Uterus (tissue), 4 donors: ENCODE results near the gene TMEM209. TPM values are rescaled to one million over a fixed set of nuclear protein-coding genes. Genes with fewer than 3 reads are reported as not detected.

ENCODE experiments used
- DNase-seq, 2 donors: peaks; one replicate each; pipeline ENCODE4 v3.0.0-alpha.2; 2019 to 2020
- H3K27ac ChIP-seq, 2 donors: fragments of 200-600 bp; sonication (generic); 1 replicate in 1 of 2; 2 replicates in 1 of 2; pipeline ENCODE4 v1.5.1; 2016 to 2018
- H3K27me3 ChIP-seq, 2 donors: fragments of 200-600 bp; sonication (generic); one replicate each; pipeline ENCODE4 v1.5.1; 2018 to 2019; ENCODE audit warnings: control low read depth in 1 of 2
- H3K36me3 ChIP-seq, 2 donors: fragments of 200-600 bp; sonication (generic); one replicate each; pipeline ENCODE4 v1.5.1; 2019; ENCODE audit warnings: control low read depth in 1 of 2
- H3K4me1 ChIP-seq, 2 donors: fragments of 200-600 bp; sonication (generic); one replicate each; pipeline ENCODE4 v1.5.1; 2018 to 2019; ENCODE audit warnings: control low read depth in 1 of 2
- H3K4me3 ChIP-seq, 2 donors: fragments of 200-600 bp; sonication (generic); 1 replicate in 1 of 2; 2 replicates in 1 of 2; pipeline ENCODE4 v1.5.1; 2018 to 2019; ENCODE audit warnings: mild to moderate bottlenecking in 1 of 2
- H3K9me3 ChIP-seq, 2 donors: fragments of 200-600 bp; sonication (generic); one replicate each; pipeline ENCODE4 v1.5.1; 2019; ENCODE audit warnings: control low read depth in 1 of 2
- POLR2A ChIP-seq, 2 donors: fragments of 450-650 bp; IDR thresholded peaks; one replicate each; pipeline ENCODE4 v1.6.1; 2016; ENCODE audit warnings: antibody characterized with exemption in 2 of 2, mild to moderate bottlenecking in 1 of 2, moderate library complexity in 1 of 2
- intact Hi-C: fragments of 100-400 bp; cut with DNase I; formaldehyde crosslinking; loops from one replicate; pipeline ENCODE4 v1.15.1; 2023; ENCODE audit warnings: low total_unique reads
- total RNA-seq, 4 donors: library from RNA; depleted of rRNA in 3 of 4; stranded (reverse); fragments of >200 nt in 3 of 4; gene quantifications; one replicate each; pipeline versions ENCODE4 v1.1.0 to v1.2.4, GENCODE V29; 2014 to 2023
- TF ChIP-seq, protein P1 (sequence below), 4 experiments: fragments of 200-600 bp in 2 of 4; fragments of 450-650 bp in 2 of 4; sonication (generic) in 2 of 4; IDR thresholded peaks; one replicate each; pipeline ENCODE4 v1.5.1; 2016 to 2019; ENCODE audit warnings: antibody characterized with exemption in 4 of 4, mild to moderate bottlenecking in 2 of 4, moderate library complexity in 1 of 4
- donor health status: DM: yes; HTN: yes; CAD: no.

The TMEM209 gene
- total RNA-seq, 4 donors from 2014 or later = 7.4 to 22.6 (median 19.4) TPM

DNA sequence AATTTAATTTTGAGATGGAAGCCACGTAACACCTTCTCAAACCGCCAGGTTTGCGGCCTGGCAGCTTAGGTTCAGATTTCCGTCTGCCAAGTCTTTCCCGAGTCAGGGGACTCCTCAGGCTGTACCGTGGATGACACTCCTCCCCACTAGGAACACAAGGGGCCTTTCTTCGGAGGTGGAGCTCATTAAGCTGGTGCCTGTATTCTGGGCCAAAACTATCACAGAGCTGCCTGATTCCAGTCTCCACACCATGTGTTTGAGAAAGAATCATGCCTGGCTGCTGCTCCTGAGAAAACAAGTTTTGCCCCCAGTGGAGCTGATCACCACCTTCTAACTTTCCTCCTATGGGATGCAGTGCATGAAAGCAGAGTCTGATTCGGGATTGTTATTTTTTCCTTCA, 44.8 kb downstream of the TMEM209 start:
- H3K27me3 ChIP-seq = no peaks in the 10 kb centered on the region
- no peak overlapping the region for H3K4me3 ChIP-seq
- H3K4me1 ChIP-seq = no peaks in the 10 kb centered on the region
- H3K36me3 ChIP-seq = no peaks in the 10 kb centered on the region
- intact Hi-C loops = no loop called here
- no peak overlapping the region for H3K27ac ChIP-seq
- no peak for DNase-seq
- H3K9me3 ChIP-seq = no peaks in the 10 kb centered on the region
- no peak for TF ChIP-seq POLR2A (IDR thresholded peaks at IDR 0.05)
- TF ChIP-seq, protein P1, sequence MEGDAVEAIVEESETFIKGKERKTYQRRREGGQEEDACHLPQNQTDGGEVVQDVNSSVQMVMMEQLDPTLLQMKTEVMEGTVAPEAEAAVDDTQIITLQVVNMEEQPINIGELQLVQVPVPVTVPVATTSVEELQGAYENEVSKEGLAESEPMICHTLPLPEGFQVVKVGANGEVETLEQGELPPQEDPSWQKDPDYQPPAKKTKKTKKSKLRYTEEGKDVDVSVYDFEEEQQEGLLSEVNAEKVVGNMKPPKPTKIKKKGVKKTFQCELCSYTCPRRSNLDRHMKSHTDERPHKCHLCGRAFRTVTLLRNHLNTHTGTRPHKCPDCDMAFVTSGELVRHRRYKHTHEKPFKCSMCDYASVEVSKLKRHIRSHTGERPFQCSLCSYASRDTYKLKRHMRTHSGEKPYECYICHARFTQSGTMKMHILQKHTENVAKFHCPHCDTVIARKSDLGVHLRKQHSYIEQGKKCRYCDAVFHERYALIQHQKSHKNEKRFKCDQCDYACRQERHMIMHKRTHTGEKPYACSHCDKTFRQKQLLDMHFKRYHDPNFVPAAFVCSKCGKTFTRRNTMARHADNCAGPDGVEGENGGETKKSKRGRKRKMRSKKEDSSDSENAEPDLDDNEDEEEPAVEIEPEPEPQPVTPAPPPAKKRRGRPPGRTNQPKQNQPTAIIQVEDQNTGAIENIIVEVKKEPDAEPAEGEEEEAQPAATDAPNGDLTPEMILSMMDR (IDR thresholded peaks at IDR 0.05) = no peak

GRCh38 chr7:130160023-130160422, 45.2 kb downstream of the TMEM209 start:
- H3K27me3 ChIP-seq = no peaks in the 10 kb centered on the region
- intact Hi-C loops = no loop called here
- H3K36me3 ChIP-seq = no peaks in the 10 kb centered on the region
- H3K4me3 ChIP-seq = no peak overlapping the region
- TF ChIP-seq, protein P1 (IDR thresholded peaks at IDR 0.05) = no peak
- TF ChIP-seq POLR2A (IDR thresholded peaks at IDR 0.05) = no peak
- H3K4me1 ChIP-seq = no peaks in the 10 kb centered on the region
- DNase-seq = no peak
- H3K27ac ChIP-seq = no peak overlapping the region
- no peaks in the 10 kb centered on the region for H3K9me3 ChIP-seq

DNA sequence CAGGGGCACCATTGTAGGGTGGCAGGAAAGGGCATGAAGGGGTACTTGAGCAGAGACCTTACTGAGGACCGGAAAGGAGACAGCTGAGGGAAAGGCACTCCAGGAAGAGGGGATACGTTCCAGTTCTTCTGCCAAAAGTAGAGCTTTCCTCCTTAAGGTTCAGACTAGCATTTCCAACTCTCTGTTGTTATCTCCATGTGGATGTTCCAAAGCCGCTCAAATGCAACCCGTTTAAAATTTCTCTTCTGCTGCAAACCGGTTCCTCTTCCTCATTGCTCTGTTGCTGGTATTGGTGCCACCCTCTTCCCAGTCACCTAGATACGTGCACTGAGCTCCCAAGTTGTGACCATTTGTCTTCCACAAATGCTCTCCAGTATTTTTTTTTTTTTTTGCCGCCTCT, 47.5 kb downstream of the TMEM209 start:
- no peak overlapping the region for H3K27ac ChIP-seq
- TF ChIP-seq, protein P1 (IDR thresholded peaks at IDR 0.05) = no peak
- no peak for TF ChIP-seq POLR2A (IDR thresholded peaks at IDR 0.05)
- intact Hi-C loops = no loop called here
- no peaks in the 10 kb centered on the region for H3K4me1 ChIP-seq
- no peak for DNase-seq
- no peaks in the 10 kb centered on the region for H3K36me3 ChIP-seq
- H3K9me3 ChIP-seq = no peaks in the 10 kb centered on the region
- H3K27me3 ChIP-seq = no peaks in the 10 kb centered on the region
- no peak overlapping the region for H3K4me3 ChIP-seq

DNA sequence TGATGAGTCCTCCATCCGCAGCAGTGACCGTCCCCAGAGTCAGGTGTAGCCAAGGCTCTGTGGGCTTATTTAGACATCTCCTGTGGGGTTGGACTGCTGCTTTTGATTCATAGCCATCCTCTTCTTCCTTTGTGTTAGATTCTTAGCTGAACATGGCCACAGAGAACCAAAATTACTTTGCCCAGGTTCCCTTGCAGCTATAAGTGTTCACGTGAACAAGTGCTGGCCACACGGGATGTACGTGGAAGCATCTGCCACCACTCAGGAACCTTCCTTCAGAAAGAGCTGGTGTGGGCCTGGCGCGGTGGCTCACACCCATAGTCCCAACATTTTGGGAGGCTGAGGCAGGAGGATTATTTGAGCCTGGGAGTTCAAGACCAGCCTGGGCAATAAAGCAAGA, 49.1 kb downstream of the TMEM209 start:
- Histone ChIP-seq H3K27me3 (no peaks in the 10 kb centered on the region), H3K4me1 (no peaks in the 10 kb centered on the region), H3K9me3 (no peaks in the 10 kb centered on the region), H3K27ac (no peak overlapping the region), H3K36me3 (no peaks in the 10 kb centered on the region), H3K4me3 (no peak overlapping the region)
- DNase-seq = no peak
- TF ChIP-seq POLR2A (IDR thresholded peaks at IDR 0.05) = no peak
- TF ChIP-seq, protein P1 (IDR thresholded peaks at IDR 0.05) = no peak
- intact Hi-C loops = no loop called here

DNA sequence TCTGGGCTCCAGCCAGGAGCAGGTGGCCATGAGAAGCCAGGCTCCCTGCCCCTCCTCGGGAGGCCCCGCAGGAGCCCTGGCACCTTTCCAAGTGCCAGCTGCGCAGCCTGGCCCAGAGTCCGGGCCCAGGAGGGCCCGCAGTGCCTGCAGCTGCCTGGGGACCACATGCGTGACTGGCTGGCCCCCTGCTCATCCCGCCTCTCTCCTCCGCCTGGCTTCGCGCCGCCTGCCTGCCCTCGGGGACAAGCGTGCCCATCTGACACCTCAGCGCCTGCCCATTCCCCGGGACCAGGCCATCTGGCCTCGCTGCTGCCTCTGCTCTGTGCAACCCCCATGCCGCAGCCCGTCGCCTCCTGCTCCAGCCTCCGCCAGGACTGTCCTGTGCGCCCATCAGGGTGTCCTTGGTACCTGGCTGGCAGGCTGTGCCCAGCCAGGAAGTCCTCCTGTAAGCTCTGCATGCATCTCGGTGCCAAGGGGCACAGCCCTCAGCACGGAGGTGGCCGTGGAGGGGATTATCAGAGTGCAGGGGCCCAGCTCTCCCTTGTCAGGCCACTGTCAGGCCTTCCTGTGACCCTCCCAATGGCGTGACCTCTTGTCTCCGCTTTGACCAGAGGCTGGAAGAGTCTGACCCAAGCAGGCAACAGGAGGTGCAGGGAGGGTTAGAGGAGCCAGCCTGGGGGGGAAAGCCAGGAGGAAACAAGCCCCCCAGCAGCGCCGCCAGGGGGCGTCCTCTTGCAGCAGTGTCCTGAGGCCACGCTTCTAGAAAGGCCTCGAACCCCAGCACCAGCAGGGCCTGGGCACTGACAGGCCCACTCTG, 50.5 kb downstream of the TMEM209 start:
- H3K36me3 ChIP-seq = no peaks in the 10 kb centered on the region
- no peak overlapping the region for H3K27ac ChIP-seq
- intact Hi-C loops = no loop called here
- no peaks in the 10 kb centered on the region for H3K27me3 ChIP-seq
- TF ChIP-seq POLR2A (IDR thresholded peaks at IDR 0.05) = no peak
- TF ChIP-seq, protein P1 (IDR thresholded peaks at IDR 0.05) = no peak
- no peaks in the 10 kb centered on the region for H3K4me1 ChIP-seq
- no peaks in the 10 kb centered on the region for H3K9me3 ChIP-seq
- no peak for DNase-seq
- H3K4me3 ChIP-seq = no peak overlapping the region
